GM20000 (cell line): ENCODE data around the gene SRRM4.
"Not testable (repeated sequence)": the region's sequence is repeated elsewhere in the genome, so short reads cannot be mapped to it uniquely, and the experiment has no call there.

ENCODE experiments used
- DNase-seq: peaks from one replicate; pipeline ENCODE4 v3.0.0; 2012; ENCODE audit warnings: low spot score
- TF ChIP-seq, protein P1 (sequence below): IDR thresholded peaks from 2 replicates; pipeline ENCODE4 v1.5.1; 2012; ENCODE audit warnings: mild to moderate bottlenecking, control low read depth; ENCODE audit errors: extremely low read depth, missing control alignments

Gene SRRM4

DNA sequence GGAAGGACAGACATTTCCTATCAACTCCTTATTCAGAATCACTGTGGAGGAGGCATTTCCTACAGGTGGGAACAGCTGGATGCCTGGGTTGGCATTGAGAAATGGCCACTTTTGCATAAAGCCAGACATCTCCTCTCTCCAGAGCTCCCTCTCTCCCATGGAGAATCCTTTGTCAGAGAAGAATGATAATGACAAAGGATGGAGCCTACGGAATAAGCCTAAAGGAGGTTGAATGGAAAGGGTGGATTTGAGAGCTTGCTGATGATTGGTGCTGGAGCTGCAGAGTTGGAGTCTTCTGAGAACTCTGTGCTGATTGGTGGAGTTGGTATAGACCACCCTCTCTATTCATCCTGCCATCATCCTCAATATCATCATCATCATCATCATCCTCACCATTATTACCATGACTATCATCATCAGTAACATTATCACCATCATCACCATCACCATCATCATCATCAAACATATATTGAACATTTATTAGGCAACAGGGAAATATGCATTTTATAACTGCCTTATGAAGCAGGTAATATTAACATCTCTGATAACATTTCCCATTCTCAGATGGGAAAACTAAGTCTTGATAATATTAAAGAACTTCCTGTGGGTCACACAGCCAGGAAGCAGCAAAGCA is 108.2 kb downstream of the SRRM4 start:
- DNase-seq, result no peak
- TF ChIP-seq, protein P1, sequence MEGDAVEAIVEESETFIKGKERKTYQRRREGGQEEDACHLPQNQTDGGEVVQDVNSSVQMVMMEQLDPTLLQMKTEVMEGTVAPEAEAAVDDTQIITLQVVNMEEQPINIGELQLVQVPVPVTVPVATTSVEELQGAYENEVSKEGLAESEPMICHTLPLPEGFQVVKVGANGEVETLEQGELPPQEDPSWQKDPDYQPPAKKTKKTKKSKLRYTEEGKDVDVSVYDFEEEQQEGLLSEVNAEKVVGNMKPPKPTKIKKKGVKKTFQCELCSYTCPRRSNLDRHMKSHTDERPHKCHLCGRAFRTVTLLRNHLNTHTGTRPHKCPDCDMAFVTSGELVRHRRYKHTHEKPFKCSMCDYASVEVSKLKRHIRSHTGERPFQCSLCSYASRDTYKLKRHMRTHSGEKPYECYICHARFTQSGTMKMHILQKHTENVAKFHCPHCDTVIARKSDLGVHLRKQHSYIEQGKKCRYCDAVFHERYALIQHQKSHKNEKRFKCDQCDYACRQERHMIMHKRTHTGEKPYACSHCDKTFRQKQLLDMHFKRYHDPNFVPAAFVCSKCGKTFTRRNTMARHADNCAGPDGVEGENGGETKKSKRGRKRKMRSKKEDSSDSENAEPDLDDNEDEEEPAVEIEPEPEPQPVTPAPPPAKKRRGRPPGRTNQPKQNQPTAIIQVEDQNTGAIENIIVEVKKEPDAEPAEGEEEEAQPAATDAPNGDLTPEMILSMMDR, result no peak

DNA sequence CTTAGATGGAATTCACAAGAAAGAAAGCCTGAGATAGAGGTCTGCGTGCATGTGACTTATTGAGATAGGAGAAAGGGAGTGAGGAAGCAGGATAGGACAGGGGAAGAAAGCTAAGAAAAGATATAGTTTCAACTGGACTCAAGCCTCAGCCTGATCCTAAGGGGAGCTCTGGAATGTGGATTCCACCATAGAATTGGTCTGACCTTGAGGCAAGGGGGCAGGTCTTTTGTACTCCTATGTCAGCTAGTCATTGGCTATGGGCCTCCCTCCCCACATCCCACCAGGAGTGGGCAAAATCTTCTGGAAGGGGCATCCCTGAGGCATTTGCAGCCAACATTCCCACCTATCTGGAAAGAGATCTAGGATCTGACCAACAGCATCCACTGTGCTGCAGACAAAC is 108.9 kb downstream of the SRRM4 start:
- TF ChIP-seq, protein P1, result no peak
- DNase-seq, result no peak

DNA sequence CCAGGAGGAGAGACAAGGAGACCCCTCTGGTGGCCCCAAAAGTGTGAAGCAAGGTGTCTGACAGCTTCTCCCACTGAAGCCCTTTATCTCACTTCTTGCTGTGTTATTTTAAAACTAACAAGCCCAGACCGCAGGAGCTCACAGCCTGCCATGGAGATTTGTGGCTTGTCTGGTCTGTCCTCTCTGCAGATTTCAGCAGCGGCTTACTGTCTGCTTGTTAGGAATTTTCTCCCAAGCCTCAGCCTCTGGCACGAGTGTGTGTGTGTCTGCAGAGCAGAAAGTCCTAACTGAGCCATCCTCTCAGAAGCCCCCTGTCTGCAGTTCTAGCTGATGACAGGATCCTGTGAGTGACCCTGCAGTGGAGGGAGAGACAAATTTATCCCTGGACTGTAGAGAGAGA is 109.5 kb downstream of the SRRM4 start:
- TF ChIP-seq, protein P1, result no peak
- no peak for DNase-seq

DNA sequence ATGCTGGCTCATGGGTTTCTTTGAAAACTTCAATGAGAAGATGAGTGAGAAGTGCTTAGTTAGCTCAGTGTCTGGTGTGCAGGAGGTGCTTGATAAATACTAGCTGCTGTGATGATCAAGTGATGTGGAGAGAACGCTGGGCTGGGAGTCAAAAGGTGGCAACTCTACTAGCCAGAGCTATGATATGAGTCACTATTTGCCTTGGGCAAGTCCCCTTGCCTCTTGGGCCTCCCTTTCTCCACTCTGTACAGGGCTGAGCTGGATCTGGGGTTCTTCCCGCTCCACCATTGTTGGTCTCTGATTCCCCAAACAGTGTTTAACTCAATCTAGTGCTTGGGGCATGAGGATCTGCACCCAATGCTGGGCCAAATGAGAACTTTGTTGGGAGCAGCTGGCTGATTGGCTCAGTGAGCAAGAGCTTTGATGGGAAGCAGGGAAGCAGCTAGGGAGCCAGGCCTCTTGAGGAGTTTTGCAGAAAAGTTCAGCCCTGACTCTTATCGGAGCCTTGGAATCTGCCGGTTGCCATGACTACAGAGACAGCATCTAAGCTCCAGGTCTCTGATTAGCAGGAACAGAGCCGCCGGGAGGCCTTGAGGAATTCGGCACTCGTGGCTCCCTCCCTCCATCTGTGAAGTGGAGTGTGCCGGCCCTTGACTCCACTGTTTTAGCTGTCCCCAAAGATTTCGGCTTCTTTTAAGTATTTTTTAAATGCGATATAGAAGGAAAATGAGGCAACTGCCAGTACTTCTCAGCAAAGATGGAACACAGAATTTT is 115.3 kb downstream of the SRRM4 start:
- no peak for DNase-seq
- TF ChIP-seq, protein P1, result no peak

DNA sequence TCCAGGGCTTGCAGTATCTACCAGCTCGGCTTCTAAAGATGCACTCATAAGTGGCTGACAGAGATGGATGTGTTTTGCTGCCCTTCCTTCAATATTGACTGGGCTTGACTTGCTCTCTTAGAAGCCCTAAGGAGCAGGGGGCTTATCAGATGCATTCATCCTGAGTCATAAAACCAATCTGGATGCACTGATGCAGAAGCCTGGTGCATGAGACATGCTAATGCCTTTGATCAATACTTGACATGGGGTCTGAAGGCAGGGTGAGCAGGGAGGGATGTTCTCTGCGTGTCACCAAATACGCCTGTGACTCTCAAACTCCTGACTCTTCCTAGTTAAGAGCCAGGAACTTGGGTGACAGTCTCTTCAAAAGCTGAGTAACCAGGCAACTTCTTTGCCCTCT is 119.6 kb downstream of the SRRM4 start:
- no peak for DNase-seq
- TF ChIP-seq, protein P1, result no peak

DNA sequence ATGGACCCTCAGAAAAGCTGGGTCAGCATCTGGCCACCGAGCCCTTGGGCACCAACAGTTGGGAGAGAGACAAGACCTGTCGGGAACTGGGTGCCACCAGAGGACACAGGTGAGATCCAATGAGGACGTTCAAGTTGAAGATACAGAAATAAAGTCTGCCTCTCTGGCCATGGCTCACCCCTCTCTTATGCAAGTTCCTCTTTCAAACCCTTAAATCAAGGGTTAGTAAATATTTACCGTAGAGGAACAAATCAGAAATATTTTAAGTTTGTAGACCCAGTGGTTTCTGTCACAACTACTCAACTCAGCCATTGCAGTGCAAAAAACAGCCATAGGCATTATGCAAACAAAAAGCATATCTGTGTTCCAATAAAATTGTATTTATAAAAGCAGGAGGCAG is 120.9 kb downstream of the SRRM4 start:
- DNase-seq, result no peak
- TF ChIP-seq, protein P1, result no peak

DNA sequence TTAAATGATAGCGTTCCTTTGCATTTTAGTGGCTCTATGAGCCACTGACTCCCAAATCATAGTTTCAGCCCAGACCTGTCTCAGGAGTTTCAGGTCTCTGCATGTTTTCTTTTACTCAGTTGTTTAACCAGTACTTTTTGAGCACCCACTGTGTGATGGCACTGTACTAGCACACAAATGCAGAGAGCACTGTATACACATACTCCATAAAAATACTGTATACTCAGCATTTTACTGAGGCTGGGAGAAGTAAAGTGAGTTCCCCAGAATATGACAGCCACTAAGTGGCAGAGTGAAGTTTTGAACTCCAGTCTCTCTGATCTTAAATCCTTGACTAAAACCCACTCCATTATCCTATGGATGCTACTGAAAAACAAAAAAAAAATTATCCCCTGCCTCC is 121.4 kb downstream of the SRRM4 start:
- no peak for DNase-seq
- TF ChIP-seq, protein P1, result no peak

DNA sequence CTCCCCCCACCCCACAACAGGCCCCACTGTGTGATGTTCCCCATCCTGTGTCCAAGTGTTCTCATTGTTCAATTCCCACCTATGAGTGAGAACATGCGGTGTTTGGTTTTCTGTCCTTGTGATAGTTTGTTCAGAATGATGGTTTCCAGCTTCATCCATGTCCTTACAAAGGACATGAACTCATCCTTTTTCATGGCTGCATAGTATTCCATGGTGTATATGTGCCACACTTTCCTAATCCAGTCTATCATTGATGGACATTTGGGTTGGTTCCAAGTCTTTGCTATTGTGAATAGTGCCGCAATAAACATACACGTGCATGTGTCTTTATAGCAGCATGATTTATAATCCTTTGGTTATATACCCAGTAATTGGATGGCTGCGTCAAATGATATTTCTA is 123.6 kb downstream of the SRRM4 start:
- DNase-seq, result not testable (repeated sequence)
